Measurements from ENCODE around the gene COG1.

GRCh38 chr17:73151916-73152632, 40.8 kb upstream of the COG1 start:
- TF ChIP-seq CTCF (IDR thresholded peaks at IDR 0.05) (no peak), POLR2A (IDR thresholded peaks at IDR 0.05) (no peak)

All from uterus (tissue), 2 donors.